ENCODE results near the gene RIT2.

- TF ChIP-seq CTCF (IDR thresholded peaks at IDR 0.05) (no peak), POLR2A (IDR thresholded peaks at IDR 0.05) (no peak)
Observed at GRCh38 chr18:42892181-42892580, 223.3 kb downstream of the RIT2 start.
